HK-2 (cell line): ENCODE data around the gene DNAJC12.
A peak's percentile ranks its signal among the peaks of the same experiment; 100 is the strongest.
"Not testable (repeated sequence)": the region's sequence is repeated elsewhere in the genome, so short reads cannot be mapped to it uniquely, and the experiment has no call there.

ENCODE experiments used
- DNase-seq: peaks from one replicate; pipeline ENCODE4 v3.0.0-alpha.2; 2018; ENCODE audit not compliant: unreplicated experiment

The DNAJC12 gene

DNA sequence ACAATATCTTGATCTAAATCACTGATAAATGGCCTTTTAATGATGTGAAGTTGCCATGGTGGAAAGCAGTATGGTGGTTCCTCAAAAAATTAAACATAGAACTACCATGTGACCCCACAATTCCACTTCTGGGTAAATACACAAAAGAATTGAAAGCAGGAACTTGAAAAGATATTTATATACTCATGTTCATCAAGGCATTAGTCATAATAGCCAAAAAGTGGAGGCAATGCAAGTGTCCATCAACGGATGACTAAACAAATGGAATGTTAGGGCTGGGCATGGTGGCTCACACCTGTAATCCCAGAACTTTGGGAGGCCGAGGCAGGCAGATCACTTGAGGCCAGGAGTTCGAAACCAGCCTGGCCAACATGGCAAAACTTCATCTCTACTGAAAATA is 2.0 kb upstream of the DNAJC12 start:
- DNase-seq, result no peak

GRCh38 chr10:67839511-67839910 is 1.5 kb upstream of the DNAJC12 start:
- DNase-seq, result not testable (repeated sequence)

DNA sequence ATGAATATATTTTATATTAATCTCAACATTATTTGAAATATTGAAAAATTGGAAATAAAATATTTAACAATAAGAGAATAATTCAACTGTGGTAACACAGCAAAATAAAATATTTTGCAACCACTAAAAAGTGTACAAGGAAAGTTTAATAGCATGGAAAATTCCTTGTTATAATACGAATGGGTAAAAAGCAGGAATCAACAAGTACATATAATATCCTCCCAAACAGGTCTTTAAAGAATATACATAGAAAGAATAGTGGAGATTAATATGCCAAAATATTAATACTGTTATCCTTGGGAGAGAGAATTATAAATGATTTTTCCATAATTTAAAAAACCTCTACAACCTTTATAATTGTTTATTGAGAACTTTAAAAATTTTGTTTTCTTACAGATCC is 1.0 kb downstream of the DNAJC12 start:
- no peak for DNase-seq

DNA sequence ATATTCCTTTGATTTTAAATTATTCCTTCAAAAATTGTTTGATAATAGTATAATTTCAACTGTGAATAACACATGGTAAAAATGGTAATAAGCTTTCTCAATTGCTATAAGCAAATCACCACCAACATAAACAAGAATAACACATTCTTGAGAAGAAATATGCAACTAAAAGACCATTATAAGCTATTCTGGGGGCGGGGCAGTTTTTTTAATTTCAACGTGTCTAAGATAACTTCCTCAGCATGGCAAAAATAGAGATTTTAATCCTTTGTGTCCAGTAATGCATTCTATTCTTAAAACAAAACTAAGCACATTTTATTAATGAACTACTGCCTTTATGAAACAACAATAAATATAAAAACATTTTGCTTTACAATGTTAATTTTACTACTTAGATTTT is 1.5 kb downstream of the DNAJC12 start:
- no peak for DNase-seq

DNA sequence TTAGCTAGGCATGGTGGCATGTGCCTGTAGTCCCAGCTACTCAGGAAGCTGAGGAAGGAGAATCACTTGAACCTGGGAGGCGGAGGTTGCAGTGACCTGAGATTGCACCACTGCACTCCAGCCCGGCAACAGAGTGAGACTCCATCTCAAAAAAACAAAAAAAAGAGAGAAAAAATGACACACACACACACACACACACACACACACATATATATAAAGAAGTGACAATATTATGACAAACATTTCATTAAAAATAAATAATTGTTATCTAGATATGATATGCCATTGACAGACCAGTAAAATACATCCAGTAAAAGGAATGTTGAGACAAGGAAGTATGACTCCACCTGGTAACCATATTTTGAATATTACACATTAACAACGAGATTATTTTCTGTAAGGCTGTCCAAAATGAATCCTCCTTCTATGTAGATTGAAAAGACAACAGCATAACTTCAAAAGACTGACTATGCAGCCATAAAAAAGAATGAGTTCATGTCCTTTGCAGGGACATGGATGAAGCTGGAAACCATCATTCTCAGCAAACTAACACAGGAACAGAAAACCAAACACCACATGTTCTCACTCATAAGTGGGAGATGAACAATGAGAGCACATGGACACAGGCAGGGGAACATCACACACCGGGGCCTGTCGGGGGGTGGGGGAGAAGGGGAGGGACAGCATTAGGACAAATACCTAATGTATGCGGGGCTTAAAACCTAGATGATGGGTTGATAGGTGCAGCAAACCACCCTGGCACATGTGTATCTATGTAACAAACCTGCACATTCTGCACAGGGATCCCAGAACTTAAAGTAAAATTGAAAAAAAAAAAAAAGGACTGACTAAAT is 2.2 kb downstream of the DNAJC12 start:
- DNase-seq, result not testable (repeated sequence)

GRCh38 chr10:67834375-67834774 is 3.6 kb downstream of the DNAJC12 start:
- DNase-seq, result no peak

- no peak for DNase-seq
These were observed 10.2 kb downstream of the DNAJC12 start for GRCh38 chr10:67827811-67828210.

DNA sequence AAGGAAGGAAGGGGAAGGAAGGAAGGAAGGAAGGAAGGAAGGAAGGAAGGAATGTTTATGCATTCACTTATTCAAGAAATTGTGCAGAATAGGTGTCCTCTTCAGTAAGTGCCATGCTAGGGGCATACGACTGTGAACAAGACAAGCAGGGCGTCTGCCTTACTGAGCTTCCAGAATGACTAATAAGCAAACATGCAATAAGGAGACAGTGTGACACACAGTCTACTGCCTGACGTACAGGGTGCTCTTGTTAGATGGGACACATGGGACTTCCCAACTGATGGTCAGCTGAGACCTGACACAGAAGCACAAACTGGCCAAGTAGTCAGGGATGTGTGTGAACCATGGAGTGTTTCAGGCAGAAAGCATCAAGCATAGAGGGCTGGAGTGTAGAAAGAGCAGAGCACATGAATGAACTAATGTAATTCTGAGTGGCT is 18.2 kb downstream of the DNAJC12 start:
- peak; percentile 58 for DNase-seq

- DNase-seq, result no peak
These were observed 19.7 kb downstream of the DNAJC12 start for GRCh38 chr10:67818323-67818722.

GRCh38 chr10:67816719-67817118 is 21.3 kb downstream of the DNAJC12 start:
- no peak for DNase-seq

- DNase-seq, result no peak
These were observed 22.4 kb downstream of the DNAJC12 start for GRCh38 chr10:67815571-67816059.

DNA sequence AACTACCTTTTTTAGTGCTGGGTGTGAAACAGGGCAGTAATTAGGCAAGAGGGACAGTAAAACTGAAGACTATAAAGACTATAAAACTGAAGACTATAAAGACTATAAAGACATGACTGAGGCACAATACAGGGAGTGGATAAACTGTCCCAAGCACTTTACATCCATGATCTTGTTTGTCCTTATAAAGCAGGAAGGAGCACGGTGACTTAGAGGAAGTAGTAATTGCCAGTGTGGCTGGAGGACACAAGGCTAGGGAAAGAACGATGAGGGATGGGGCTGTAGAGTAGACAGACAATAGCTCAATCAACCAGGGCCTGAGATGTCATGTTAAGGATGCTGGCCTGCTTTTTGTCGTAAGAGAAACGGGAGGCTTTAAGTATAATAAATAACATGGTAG is 26.0 kb downstream of the DNAJC12 start:
- no peak for DNase-seq

DNA sequence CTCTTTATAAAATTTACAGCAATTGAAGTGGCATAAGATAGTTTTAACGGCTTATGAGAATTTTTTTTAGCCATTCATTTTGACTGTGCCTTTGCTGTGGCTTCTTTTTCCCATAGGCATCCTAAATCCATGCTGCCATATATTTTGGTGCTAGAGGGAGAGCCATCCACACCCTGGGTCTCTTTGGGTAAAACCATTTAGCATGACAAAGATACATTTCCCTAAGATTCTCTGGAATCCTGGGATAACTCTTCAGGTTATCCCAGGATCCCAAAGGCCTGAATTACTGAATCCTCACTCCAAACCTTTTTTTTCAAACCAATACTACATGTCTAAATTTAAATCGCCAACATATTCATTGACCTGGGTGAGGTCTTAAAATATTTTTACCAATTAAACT is 28.9 kb downstream of the DNAJC12 start:
- no peak for DNase-seq

DNA sequence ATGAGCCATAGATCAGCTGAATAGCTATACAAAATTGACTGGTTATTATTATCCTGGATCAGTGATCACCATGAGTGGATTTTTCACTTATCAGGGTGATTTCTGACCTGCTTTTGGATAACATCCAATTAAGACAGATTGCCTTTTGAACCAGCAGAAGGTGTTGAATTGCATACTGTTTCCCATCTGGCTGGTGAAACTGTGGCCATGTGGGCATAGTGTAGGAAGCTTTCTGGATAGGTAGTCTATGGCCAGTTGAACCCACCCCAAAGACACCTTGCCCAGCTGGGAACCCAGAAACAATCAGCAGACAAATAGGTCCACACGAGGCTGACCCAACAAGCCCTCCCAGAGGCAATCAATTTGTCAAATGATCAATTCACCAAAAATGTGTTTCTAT is 29.3 kb downstream of the DNAJC12 start:
- no peak for DNase-seq

DNA sequence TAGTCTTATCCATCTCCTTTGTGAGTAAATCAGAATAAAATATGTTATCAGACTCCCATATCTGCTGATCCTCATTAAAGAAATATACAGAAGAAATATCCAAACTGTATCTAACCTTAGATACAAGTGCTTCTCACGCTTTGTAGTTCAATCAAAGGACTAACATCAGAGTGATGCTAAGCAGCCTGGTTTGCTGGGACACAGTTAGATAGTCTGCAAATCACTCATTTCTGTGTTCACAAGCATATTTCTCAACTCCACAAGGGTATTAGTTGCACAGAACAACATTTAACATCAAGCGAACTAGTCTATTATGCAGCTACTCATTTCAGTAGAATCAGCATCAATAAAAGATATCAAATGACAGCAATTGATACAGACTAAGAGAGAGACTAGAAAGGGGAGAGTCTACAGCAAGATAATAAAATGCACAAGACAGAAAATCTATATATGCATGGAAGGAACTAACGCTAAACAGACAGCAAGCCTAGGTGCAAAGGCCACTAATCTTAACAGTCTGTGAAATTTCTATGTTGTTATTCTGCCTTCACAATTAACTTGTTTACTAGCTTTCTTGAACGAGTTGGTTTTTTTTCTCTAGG is 30.0 kb downstream of the DNAJC12 start:
- no peak for DNase-seq

GRCh38 chr10:67804395-67804678 is 33.7 kb downstream of the DNAJC12 start:
- no peak for DNase-seq

GRCh38 chr10:67803588-67804394 is 34.2 kb downstream of the DNAJC12 start:
- no peak for DNase-seq

DNA sequence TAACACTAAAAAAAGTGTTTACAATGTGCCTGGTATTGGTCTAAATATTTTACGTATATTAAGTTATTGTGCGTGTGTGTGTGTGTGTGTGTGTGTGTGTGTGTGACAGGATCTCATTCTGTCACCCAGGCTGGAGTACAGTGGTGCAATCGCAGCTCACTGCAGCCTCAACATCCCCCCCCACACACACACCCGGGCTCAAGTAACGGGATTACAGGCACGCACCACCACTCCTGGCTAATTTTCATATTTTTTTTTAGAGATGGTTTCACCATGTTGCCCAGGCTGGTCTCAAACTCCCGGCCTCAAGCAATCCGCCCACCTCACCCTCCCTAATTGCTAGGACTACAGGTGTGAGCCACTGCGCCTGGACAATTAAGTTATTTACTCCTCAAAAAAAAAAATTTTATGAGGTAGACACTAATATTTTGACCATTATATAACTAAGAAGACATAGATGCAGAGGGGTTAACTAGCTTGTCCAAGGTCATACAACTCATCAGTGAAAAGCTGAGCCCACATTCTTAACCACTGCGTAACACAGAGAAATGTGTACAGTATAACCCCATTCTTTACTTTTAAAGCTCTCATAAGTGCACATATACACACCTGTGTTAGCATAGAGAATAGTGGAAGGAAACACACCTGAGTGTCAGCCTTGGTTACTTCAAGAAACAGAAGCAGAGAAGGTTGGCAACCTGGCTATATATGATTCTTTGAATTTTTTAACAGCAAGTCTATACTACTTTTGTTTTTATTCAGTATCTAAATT is 35.0 kb downstream of the DNAJC12 start:
- no peak for DNase-seq

DNA sequence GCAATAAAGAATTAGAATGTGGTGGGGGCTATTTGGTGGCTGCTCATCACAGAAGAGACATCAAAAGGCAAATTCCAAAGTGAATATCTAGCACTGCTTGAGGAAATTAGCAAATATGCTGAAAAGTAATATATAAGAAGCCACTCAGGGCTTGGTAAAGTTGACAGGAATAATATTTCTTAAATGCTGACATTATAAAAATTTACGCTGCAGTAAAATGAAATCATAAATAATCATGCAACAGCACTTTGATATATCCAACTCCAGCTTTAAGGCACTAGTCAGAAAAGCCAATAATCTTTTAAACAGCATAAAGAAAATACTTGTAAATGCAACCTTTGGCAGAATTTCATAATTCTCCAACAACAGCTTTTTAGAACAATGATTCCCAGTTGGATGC is 36.9 kb downstream of the DNAJC12 start:
- no peak for DNase-seq

- no peak for DNase-seq
These were observed 43.0 kb downstream of the DNAJC12 start for GRCh38 chr10:67794909-67795460.

GRCh38 chr10:67794256-67794655 is 43.7 kb downstream of the DNAJC12 start:
- no peak for DNase-seq

DNA sequence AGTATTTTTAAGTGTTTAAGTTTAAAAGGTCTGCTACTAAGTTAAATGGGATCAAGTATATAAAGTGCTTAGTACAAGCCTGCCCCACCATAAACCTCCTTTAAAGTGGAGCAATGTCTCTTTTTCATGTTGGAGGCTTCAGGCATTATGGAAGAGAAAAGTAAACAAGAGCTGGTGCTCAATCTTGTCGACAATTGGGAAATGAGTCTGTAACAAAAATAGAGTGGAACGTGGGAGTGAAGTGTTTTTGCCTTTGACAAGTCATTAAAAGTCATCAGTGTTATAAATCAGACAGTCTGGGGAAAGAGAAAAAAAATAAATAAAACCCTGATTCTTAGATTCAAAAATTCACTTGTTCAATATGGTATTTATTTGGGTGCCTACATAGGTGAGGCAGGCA is 44.7 kb downstream of the DNAJC12 start:
- DNase-seq, result no peak
